ENCODE measurements around the gene CAMK2D.

The CAMK2D gene

DNA sequence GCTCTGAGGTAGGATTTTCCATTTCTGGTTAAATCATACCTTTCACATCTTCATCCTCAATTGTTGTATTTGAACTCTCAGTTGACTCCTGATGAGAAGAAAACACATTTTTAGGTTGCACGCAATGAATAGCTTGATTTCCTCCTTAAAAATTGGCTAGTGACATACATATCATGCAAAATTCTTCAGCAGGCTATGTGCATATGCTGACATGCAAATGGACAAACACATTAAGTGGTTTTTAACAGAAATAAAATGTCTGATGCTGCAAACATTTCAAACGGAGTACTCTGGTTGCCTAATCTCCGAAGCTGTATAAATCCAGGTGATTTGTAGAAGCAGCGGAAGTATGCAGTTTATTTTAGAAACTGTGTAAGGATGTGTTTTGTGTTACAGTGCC is 261.1 kb downstream of the CAMK2D start:
- peaks cover 7% of the 10 kb centered on the region for H3K36me3 ChIP-seq
- H3K9me3 ChIP-seq (ENCODE audit: severe bottlenecking) = peaks cover 4% of the 10 kb centered on the region
- TF ChIP-seq, protein P1, sequence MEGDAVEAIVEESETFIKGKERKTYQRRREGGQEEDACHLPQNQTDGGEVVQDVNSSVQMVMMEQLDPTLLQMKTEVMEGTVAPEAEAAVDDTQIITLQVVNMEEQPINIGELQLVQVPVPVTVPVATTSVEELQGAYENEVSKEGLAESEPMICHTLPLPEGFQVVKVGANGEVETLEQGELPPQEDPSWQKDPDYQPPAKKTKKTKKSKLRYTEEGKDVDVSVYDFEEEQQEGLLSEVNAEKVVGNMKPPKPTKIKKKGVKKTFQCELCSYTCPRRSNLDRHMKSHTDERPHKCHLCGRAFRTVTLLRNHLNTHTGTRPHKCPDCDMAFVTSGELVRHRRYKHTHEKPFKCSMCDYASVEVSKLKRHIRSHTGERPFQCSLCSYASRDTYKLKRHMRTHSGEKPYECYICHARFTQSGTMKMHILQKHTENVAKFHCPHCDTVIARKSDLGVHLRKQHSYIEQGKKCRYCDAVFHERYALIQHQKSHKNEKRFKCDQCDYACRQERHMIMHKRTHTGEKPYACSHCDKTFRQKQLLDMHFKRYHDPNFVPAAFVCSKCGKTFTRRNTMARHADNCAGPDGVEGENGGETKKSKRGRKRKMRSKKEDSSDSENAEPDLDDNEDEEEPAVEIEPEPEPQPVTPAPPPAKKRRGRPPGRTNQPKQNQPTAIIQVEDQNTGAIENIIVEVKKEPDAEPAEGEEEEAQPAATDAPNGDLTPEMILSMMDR (IDR thresholded peaks at IDR 0.05; ENCODE audit: low read depth, low read length) = no peak
- H3K27ac ChIP-seq = no peak overlapping the region
- H3K27me3 ChIP-seq (ENCODE audit: insufficient read depth, low read depth, severe bottlenecking) = no peaks in the 10 kb centered on the region
- H3K4me3 ChIP-seq (ENCODE audit: low read depth, low read length) = no peak overlapping the region
- no peak for DNase-seq

- no peak overlapping the region for H3K4me3 ChIP-seq (ENCODE audit: low read depth, low read length)
- TF ChIP-seq, protein P1 (IDR thresholded peaks at IDR 0.05; ENCODE audit: low read depth, low read length) = no peak
- peaks cover 9% of the 10 kb centered on the region for H3K36me3 ChIP-seq
- no peak for DNase-seq
- peaks cover 6% of the 10 kb centered on the region for H3K9me3 ChIP-seq (ENCODE audit: severe bottlenecking)
- no peak overlapping the region for H3K27ac ChIP-seq
- H3K27me3 ChIP-seq (ENCODE audit: insufficient read depth, low read depth, severe bottlenecking) = no peaks in the 10 kb centered on the region
These were observed 261.8 kb downstream of the CAMK2D start for GRCh38 chr4:113499696-113500095.

- Histone ChIP-seq H3K36me3 (peaks cover 9% of the 10 kb centered on the region), H3K9me3 (ENCODE audit: severe bottlenecking) (peaks cover 12% of the 10 kb centered on the region), H3K4me3 (ENCODE audit: low read depth, low read length) (no peak overlapping the region), H3K27me3 (ENCODE audit: insufficient read depth, low read depth, severe bottlenecking) (no peaks in the 10 kb centered on the region), H3K27ac (no peak overlapping the region)
- TF ChIP-seq, protein P1 (IDR thresholded peaks at IDR 0.05; ENCODE audit: low read depth, low read length) = no peak
- no peak for DNase-seq
These were observed 262.4 kb downstream of the CAMK2D start for GRCh38 chr4:113499166-113499565.

GRCh38 chr4:113497154-113497884 is 264.2 kb downstream of the CAMK2D start:
- no peak for DNase-seq
- Histone ChIP-seq H3K4me3 (ENCODE audit: low read depth, low read length) (no peak overlapping the region), H3K27me3 (ENCODE audit: insufficient read depth, low read depth, severe bottlenecking) (no peaks in the 10 kb centered on the region), H3K9me3 (ENCODE audit: severe bottlenecking) (peaks cover 12% of the 10 kb centered on the region), H3K27ac (no peak overlapping the region), H3K36me3 (peaks cover 9% of the 10 kb centered on the region)
- TF ChIP-seq, protein P1 (IDR thresholded peaks at IDR 0.05; ENCODE audit: low read depth, low read length) = no peak

DNA sequence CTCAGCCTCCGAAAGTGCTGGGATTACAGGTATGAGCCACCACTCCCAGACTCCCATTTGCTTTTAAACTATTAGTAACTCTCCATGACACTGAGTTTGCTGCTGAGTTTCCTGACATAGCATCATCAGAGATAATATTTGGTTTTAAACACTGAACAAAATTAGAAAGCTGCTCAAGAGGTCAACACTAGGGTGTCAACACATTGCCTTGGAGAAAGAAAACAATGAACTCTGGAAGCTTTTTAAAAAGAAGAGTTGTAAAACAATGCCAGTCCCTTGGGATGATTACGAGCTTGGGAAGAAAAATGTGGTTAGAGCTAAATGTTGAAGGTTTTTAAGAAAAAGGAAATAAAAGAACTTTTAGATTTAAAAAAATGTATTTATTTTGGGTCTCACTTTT is 264.8 kb downstream of the CAMK2D start:
- Histone ChIP-seq H3K36me3 (peaks cover 9% of the 10 kb centered on the region), H3K27ac (no peak overlapping the region), H3K27me3 (ENCODE audit: insufficient read depth, low read depth, severe bottlenecking) (no peaks in the 10 kb centered on the region), H3K4me3 (ENCODE audit: low read depth, low read length) (no peak overlapping the region), H3K9me3 (ENCODE audit: severe bottlenecking) (peaks cover 14% of the 10 kb centered on the region)
- TF ChIP-seq, protein P1 (IDR thresholded peaks at IDR 0.05; ENCODE audit: low read depth, low read length) = no peak
- DNase-seq = no peak

DNA sequence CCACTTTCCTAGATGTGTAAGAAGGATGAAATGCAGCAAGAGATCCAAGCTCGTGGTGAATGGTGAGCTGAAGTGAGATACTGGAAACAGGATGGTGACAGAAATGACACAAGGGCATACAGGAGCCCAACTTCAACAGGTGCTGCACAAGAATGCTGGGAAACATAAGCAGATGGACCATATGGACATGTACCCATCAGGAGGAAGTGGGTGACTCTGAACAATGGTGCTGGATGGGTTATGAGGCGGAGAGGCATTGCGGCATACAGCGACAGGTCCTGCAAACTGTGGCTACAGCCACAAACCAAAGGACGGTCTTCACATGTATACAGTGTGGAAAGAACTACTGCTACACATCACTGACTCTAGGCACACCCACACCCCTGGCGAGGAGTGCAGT is 265.7 kb downstream of the CAMK2D start:
- Histone ChIP-seq H3K27me3 (ENCODE audit: insufficient read depth, low read depth, severe bottlenecking) (no peaks in the 10 kb centered on the region), H3K36me3 (peaks cover 9% of the 10 kb centered on the region), H3K27ac (no peak overlapping the region), H3K9me3 (ENCODE audit: severe bottlenecking) (peaks cover 14% of the 10 kb centered on the region), H3K4me3 (ENCODE audit: low read depth, low read length) (no peak overlapping the region)
- TF ChIP-seq, protein P1 (IDR thresholded peaks at IDR 0.05; ENCODE audit: low read depth, low read length) = no peak
- no peak for DNase-seq

All from WERI-Rb-1 (cell line).